ENCODE data around the gene POLR2J.
"Not testable (repeated sequence)": the region's sequence is repeated elsewhere in the genome, so short reads cannot be mapped to it uniquely, and the experiment has no call there.

POLR2J gene

DNA sequence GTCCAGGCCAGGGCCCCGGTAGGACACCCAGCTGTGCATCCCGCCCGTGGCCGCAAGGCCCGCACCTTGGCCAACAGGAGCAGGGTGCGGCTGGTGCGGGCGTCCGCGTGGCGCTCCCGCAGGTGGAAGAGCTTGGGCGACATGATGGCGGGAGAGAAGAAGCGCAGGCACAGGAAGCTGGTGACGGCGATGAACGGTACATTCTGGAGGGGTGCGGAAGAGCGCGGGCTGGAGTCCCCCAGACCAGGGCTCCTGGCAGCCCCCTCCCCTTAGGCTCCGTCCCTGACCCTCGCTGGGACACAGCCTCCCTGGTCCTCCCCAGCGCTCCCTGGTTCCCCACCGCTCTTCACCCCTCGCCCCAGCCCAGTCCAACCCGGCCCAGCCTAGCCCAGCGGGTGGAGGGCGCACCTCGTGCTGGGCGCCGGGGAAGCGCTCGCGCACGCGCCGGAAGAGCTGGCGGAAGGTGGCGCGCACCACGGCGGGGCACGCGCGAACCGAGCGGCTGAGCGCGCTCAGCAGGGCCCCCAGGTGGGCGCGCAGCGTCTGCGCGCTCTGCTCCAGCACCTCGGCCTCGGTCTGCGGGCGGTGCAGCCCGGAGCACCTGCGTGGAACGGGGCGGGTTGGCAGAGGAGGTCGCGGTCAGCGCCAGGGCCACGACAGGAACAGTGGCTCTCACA lies 15.9 kb upstream of the POLR2J start:
- DNase-seq (ENCODE audit: low read depth), result not testable (repeated sequence)

- not testable (repeated sequence) for DNase-seq (ENCODE audit: low read depth)
Observed at GRCh38 chr7:102494026-102494425, 15.3 kb upstream of the POLR2J start.

GRCh38 chr7:102493220-102493935 lies 14.7 kb upstream of the POLR2J start:
- DNase-seq (ENCODE audit: low read depth), result not testable (repeated sequence)

GRCh38 chr7:102490529-102491075 lies 11.9 kb upstream of the POLR2J start:
- peak; percentile 29 for DNase-seq (ENCODE audit: low read depth)

DNA sequence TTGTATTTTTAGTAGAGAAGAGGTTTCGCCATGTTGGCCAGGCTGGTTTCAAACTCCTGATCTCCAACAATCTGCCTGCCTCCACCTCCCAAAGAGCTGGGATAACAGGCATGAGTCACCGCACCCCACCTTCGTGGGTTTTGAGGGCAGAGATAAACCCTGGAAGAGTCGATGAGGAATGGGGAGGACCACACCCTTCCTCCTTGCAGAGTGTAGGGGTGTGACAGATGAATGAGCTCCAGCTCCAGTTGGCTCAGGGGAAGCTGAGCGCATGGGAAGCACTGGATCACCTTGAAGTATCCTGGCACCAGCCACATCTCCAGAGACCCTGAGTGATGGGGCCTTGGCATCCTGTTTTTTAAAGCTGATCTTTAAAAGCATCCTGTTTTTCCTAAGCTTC lies 5.6 kb upstream of the POLR2J start:
- not testable (repeated sequence) for DNase-seq (ENCODE audit: low read depth)

- DNase-seq (ENCODE audit: low read depth), result not testable (repeated sequence)
Observed at GRCh38 chr7:102481962-102482361, 3.2 kb upstream of the POLR2J start.

DNA sequence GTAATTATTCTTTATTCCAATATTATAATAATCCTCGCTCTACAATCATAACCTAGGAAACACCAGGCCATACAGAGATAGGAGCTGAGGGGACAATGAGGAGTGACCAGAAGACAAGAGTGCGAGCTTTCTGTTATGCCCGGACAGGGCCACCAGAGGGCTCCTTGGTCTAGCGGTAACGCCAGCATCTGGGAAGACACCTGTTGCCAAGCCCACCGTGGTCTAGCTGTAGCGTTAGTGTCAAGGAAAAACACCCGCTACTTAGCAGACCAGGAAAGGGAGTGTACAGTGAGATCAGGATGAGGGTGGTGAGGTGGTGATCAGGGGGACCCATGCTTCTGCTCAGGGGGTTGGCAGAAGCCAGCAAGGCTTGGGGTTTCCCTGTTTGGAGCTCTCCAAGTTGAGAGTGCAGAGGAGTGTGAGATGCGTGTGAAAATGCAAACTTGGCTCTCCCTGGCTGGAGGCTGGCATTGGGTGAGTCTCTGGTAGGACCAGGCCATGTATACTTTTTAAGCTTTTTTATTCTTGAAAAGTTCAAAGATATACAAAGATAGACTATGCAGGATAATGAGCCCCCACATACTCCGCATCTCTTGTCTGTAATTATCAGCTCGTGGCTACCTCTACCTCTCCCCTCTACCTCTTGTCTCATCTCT lies 1.4 kb upstream of the POLR2J start:
- not testable (repeated sequence) for DNase-seq (ENCODE audit: low read depth)

DNA sequence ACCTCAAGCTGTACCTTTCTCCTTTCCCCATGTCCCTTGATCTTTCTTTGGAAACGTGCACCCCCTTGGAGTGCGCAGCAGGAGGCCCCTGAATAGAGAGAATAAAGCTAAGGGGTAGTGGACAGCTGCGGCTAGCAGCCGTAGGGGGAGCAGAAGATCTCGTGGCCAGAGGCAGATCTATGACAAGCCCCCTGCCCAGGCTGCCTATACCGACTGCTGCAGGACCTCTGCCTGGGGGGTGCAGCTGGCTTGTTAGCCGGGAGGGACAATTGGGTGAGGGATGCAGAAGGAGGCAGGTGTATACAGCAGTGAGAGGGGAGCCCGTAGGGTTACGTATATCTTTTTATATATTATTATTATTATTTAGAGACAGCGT lies 475 bp upstream of the POLR2J start:
- DNase-seq (ENCODE audit: low read depth), result not testable (repeated sequence)

GRCh38 chr7:102474736-102475435 lies 3.8 kb downstream of the POLR2J start:
- DNase-seq (ENCODE audit: low read depth), result not testable (repeated sequence)

GRCh38 chr7:102474116-102474515 lies 4.6 kb downstream of the POLR2J start:
- not testable (repeated sequence) for DNase-seq (ENCODE audit: low read depth)

DNA sequence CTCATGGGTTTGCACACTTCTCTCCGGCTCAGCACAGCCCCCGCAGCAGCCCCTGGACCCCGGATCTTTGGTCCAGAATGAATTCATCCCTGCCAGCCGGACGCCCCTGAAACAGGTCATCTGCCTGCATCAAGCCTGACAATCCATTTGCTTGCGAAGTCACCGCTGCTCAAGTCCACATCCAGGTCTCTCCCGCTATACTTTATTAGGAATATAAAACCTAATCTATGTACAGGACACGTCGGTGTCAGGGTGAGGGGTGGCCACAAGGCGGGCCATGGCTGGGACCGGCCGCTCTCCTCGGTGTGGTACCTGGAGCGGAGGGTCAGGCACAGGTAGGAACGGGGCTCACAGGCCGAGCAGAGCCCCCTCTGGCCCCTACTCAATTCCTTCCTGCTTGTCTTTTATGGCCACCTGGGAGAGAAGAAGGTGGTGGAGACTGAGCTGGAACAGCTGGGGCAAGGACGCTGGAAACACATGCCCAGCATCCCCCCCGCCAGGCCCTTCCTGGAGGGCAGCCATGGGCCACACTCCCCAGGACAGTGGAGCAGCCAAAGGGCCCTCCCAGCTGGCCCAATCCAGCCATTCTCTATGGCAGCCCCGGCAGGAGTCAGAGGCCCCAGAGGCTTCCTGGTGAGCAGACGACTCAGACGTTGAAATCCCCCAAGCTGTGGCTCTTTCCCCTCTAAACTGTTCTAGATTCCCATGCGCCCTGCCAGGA lies 5.3 kb downstream of the POLR2J start:
- DNase-seq (ENCODE audit: low read depth), result no peak

- no peak for DNase-seq (ENCODE audit: low read depth)
Observed at GRCh38 chr7:102472126-102473041, 6.3 kb downstream of the POLR2J start.

DNA sequence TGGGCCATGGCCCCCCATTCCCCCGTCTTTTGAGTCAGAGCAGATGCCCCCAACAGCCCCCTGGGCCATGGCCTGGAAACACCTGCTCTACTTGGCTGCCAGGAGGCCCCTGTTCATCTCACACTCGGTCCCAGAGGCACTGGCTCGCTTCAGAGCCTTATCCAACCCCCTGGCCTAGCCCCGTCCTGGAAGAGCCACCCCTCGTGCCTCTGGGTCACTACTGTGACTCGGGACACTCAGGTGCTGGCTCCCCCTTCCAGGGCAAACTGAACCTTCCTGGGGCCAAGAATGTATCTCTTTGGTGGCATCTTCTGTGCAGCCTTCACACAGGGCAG lies 7.0 kb downstream of the POLR2J start:
- no peak for DNase-seq (ENCODE audit: low read depth)

DNA sequence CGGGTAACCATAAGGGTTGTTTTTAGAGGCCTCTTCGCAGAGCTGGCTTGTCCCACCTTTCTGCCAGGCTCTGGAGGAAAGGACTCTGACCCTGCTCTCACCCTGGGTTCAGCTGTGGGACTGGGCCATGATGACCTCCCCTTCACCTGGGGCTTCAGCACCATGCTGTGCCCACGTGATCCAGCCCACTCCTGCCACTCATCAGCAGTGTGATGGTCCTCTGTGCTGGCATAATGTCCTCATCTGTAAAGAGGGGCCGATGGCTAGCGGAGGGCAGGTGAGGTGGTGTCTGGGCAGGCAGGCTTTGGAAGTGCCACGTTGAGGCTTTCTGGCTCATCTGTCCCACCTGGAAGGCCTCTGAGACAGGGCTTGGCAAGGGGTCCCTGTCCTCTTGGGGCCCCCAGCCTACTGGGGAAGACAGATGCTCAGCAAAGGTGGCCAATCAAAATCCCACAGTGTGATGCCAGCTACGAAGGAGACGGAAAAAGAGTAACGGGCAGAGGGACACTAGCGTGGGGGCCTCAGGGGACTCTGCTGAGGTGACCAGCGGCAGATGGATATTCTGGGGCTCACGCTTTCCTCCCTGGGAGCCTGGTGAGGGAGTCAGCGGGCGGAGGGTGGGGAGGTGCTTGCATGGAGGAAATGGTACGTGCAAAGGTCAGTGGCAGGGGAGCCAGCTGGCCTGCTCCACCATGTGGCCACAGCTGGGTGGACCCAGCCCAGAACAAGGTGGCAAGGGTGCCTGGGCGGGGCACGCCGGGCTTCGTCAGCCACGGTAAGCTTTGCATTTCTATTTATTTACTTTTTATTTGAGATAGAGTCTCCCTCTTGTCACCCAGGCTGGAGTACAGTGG lies 8.5 kb downstream of the POLR2J start:
- DNase-seq (ENCODE audit: low read depth), result no peak

DNA sequence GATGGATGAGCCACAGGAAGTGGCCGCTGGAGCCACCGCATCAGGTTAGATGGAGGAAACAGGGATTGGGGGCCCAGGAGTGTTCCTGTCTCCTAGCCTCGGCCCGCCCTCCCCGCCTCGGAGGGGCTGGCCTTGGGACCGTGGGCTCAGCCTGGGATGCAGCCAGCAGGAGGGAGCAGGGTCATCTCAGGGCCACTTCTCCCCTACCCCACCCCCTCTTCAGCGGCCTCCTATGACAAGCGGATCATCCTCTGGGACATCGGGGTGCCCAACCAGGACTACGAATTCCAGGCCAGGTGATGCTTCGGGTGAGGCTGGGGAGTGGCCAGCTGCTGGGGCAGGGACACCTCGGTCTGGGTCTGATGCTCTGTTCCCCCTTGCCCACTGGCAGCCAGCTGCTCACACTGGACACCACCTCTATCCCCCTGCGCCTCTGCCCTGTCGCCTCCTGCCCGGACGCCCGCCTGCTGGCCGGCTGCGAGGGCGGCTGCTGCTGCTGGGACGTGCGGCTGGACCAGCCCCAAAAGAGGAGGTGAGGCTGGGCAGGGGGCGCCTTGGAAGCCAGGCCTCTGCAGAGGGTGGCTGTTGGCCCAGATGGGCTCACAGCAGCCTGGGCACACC lies 9.3 kb downstream of the POLR2J start:
- DNase-seq (ENCODE audit: low read depth), result no peak

GRCh38 chr7:102468478-102469350 lies 10.0 kb downstream of the POLR2J start:
- DNase-seq (ENCODE audit: low read depth), result no peak

DNA sequence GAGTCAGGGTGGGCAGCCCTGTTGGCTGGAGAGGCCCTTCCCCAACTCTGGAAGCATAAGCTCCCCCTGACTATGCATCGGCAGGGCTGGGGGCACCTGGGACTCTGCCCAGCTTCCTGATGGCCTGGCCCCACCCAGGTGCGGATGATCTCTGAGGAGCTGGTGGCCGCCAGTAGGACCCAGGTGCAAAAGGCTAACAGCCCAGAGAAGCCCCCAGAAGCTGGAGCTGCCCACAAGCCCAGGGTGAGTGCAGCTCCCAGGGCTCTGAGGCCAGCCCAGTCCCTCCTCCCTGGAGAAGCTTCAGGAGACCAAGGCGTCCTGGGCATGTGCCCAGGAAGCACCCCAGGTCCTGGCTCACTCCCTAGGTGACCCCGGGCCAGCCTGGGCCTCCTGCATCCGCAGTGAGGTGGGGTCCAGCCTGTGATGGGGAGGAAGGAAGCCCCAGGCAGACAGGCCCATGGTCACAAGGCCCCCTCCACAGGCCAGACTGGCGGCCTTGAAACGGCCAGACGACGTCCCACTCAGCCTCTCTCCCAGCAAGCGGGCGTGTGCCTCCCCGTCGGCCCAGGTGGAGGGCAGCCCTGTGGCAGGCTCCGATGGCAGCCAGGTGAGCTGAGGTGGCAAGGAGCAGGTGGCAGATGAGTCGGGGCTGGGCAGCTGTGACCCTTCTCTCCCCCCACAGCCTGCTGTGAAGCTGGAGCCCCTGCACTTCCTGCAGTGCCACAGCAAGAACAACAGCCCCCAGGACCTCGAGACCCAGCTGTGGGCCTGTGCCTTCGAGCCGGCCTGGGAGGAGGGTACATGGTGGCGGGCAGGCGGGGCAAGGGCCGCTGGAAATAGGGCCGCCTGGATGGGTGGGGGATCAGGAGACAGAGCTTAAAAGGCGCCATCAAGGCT lies 10.9 kb downstream of the POLR2J start:
- DNase-seq (ENCODE audit: low read depth), result no peak

Measured in activated T-cell treated with anti-CD3 and anti-CD28 coated beads for 1 hour (primary cell).